Lung (tissue), 12 donors: ENCODE measurements around the gene LOXL4. TPM values are rescaled to one million over a fixed set of nuclear protein-coding genes. Genes with fewer than 3 reads are reported as not detected.

Source experiments
- ATAC-seq: fragments of 200-7000 bp; cut with Tn5 transposase; one replicate; pipeline ENCODE4 v1.9.1; 2020; ENCODE audit warnings: moderate number of reproducible peaks; ENCODE audit not compliant: insufficient read depth, low FRiP score
- DNase-seq, 3 donors: peaks; one replicate each; pipeline ENCODE4 v3.0.0-alpha.2; 2013 to 2017
- H3K27ac ChIP-seq, 2 donors: one replicate each; pipeline ENCODE4 v1.5.1; 2013; ENCODE audit warnings: mild to moderate bottlenecking in 2 of 2, moderate library complexity in 2 of 2, control low read depth in 1 of 2, inconsistent platforms in 1 of 2, low read depth in 1 of 2, low read length in 1 of 2
- H3K27me3 ChIP-seq, 3 donors: one replicate each; pipeline ENCODE4 v1.5.1; 2013; ENCODE audit warnings: low read length in 2 of 3; ENCODE audit not compliant: control insufficient read depth in 3 of 3, insufficient read depth in 3 of 3
- H3K36me3 ChIP-seq, 4 donors: one replicate each; pipeline ENCODE4 v1.5.1; 2013; ENCODE audit warnings: low read length in 4 of 4, mild to moderate bottlenecking in 1 of 4, moderate library complexity in 1 of 4; ENCODE audit not compliant: control insufficient read depth in 4 of 4, insufficient read depth in 4 of 4
- H3K4me1 ChIP-seq, 5 donors: one replicate each; pipeline ENCODE4 v1.5.1; 2013; ENCODE audit warnings: low read length in 5 of 5, mild to moderate bottlenecking in 2 of 5, moderate library complexity in 1 of 5; ENCODE audit not compliant: control insufficient read depth in 5 of 5, insufficient read depth in 5 of 5
- H3K4me3 ChIP-seq: one replicate; pipeline ENCODE4 v1.5.1; 2013; ENCODE audit warnings: mild to moderate bottlenecking, control low read depth, moderate library complexity
- H3K9ac ChIP-seq, 2 donors: one replicate each; pipeline ENCODE4 v1.5.1; 2013; ENCODE audit warnings: low read length in 2 of 2, control low read depth in 1 of 2; ENCODE audit not compliant: insufficient read depth in 1 of 2
- H3K9me3 ChIP-seq, 4 donors: one replicate each; pipeline ENCODE4 v1.5.1; 2013; ENCODE audit warnings: low read length in 3 of 4, mild to moderate bottlenecking in 1 of 4, moderate library complexity in 1 of 4; ENCODE audit not compliant: control insufficient read depth in 4 of 4, insufficient read depth in 3 of 4
- WGBS, 2 donors: extraction: QIAGEN DNeasy Blood & Tissue Kit; methylation state at CpG; one replicate each; pipeline ENCODE4 v1.1.7; 2013; 5-methylcytosine and 5-hydroxymethylcytosine counted together
- polyA plus RNA-seq, 2 donors: library from polyadenylated mRNA; stranded (reverse); fragments of 200-250 nt; gene quantifications; one replicate each; pipeline ENCODE4 v1.2.1, GENCODE V29; 2013
- total RNA-seq, 2 donors: library from RNA; depleted of rRNA in 1 of 2; stranded (reverse); fragments of >200 nt in 1 of 2; gene quantifications; one replicate each; pipeline ENCODE4 v1.2.1, GENCODE V29; 2014 to 2021
- TF ChIP-seq, protein P1 (sequence below): IDR thresholded peaks from 2 replicates; pipeline ENCODE4 v1.5.1; 2012; ENCODE audit warnings: mild to moderate bottlenecking; ENCODE audit errors: control extremely low read depth, extremely low read depth
- donor health status: control.
- donor health status: control.
- donor health status: Bipolar disorder and iron deficiency.
- donor health status: healthy.
- donor health status: DM: yes; HTN: yes; CAD: no.

The LOXL4 gene
- total and polyA plus RNA-seq, 4 donors = 1.6 to 3.3 (median 2.6) TPM

DNA sequence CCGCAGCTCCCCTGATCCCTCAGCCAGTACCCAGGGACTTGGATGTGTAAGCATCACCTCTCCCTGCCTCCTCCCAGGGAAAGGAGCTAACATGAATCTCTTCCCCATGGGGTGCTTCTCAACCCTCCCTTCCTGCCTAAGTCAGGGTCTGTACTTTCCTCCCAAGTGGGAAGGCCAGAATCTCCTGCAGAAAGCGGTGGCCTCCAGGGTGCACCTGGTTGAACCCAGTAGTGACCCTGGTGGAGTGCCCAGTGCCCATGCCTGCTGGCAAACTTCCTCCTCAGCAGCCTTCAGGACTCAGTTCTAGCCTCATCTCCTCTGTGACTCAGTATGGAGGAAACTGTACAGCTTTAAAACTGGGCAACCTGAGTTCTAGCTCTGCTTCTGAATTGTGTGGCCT is 2.8 kb upstream of the LOXL4 start:
- TF ChIP-seq, protein P1, sequence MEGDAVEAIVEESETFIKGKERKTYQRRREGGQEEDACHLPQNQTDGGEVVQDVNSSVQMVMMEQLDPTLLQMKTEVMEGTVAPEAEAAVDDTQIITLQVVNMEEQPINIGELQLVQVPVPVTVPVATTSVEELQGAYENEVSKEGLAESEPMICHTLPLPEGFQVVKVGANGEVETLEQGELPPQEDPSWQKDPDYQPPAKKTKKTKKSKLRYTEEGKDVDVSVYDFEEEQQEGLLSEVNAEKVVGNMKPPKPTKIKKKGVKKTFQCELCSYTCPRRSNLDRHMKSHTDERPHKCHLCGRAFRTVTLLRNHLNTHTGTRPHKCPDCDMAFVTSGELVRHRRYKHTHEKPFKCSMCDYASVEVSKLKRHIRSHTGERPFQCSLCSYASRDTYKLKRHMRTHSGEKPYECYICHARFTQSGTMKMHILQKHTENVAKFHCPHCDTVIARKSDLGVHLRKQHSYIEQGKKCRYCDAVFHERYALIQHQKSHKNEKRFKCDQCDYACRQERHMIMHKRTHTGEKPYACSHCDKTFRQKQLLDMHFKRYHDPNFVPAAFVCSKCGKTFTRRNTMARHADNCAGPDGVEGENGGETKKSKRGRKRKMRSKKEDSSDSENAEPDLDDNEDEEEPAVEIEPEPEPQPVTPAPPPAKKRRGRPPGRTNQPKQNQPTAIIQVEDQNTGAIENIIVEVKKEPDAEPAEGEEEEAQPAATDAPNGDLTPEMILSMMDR = no peak
- Histone ChIP-seq H3K36me3 (no peaks in the 10 kb centered on the region), H3K9ac (no peak overlapping the region), H3K27me3 (no peaks in the 10 kb centered on the region), H3K27ac (no peak overlapping the region), H3K4me1 (peaks cover 3 to 22% (median 4%) of the 10 kb centered on the region in 5 donors), H3K4me3 (no peak overlapping the region), H3K9me3 (no peaks in the 10 kb centered on the region)
- no peak for ATAC-seq
- no peak for DNase-seq
- WGBS, 2 donors = 97% methylated on average over 2 of the region's 2 CpGs

DNA sequence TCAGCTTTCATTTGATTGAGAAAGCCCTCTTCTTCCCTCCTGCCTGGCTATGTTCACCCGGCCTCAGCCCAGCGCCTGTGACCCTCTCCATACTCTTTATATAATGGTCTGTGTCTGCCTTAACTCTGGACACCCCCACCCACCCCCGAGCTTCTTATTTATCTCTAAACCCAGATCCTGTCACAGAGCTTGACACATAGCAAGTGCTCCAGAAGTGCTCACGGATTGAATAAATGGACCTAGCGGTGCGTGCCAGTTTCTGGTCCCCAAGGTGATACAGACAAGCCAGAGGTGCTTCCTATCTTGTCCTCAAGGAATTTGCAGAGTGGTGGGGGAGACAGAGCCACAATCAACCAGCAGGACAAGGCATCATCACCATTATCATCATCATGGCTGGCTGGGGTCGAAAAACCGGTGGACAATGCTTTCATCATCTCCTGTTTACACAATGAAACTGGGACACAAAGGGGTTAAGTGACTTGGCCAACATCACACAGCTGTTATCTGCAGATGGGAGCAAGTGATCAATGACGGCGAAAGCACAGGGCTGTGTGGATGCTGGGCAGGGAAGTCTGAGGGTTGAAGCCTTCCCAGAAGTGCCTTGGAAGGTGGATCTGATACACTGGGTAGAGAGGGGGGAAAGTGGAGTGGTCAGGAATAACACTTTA is 2.2 kb upstream of the LOXL4 start:
- Histone ChIP-seq H3K4me3 (no peak overlapping the region), H3K27ac (peak overlapping the region; percentile 49 to 74), H3K9me3 (no peaks in the 10 kb centered on the region), H3K27me3 (no peaks in the 10 kb centered on the region), H3K36me3 (no peaks in the 10 kb centered on the region), H3K9ac (no peak overlapping the region), H3K4me1 (peaks cover 3 to 22% (median 5%) of the 10 kb centered on the region in 5 donors)
- DNase-seq (no peak), ATAC-seq (no peak)
- TF ChIP-seq, protein P1 = no peak
- 53 to 61% methylated on average over 10 of the region's 10 CpGs for WGBS, 2 donors

DNA sequence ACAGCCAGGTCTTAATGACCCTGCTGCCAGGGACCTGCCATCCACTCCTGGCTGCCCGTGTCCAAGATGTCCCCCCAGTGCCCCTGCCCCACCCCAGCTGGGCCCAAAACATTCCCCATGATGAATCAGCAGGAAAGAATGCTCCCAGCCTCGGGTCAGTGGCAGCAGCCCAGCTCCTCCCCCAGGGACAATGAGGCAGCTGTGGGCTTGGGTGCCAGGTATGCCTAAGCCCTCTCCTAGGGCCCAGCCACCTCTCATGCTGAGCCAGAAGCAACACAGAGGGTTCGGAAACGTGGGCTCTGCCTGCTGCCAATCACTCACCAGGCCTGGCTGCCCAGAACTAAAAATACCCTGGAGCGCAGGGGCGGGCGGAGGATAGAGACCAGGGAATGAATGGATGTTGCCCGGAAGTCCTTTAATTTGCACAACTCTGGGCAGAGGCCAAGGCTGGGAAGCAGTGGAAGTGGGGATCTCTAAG is 1.5 kb upstream of the LOXL4 start:
- Histone ChIP-seq H3K9ac (no peak overlapping the region), H3K27ac (peak overlapping the region; percentile 66 to 74), H3K4me1 (peaks cover 3 to 22% (median 5%) of the 10 kb centered on the region in 5 donors), H3K9me3 (no peaks in the 10 kb centered on the region), H3K36me3 (no peaks in the 10 kb centered on the region), H3K4me3 (no peak overlapping the region), H3K27me3 (no peaks in the 10 kb centered on the region)
- peak; percentile 60 to 66 (median 61) for DNase-seq
- TF ChIP-seq, protein P1 = no peak
- peak; percentile 54 for ATAC-seq
- WGBS, 2 donors = 22 to 50% methylated on average over 8 of the region's 8 CpGs
